Measurements from ENCODE around the gene C1orf210.

Gene C1orf210

GRCh38 chr1:43285269-43285990, at the start of gene C1orf210:
Gene C1orf210 (minus strand): TSS chr1:43285581. CDS start chr1:43283270, 2,311 bp downstream.
- no peak for DNase-seq

DNA sequence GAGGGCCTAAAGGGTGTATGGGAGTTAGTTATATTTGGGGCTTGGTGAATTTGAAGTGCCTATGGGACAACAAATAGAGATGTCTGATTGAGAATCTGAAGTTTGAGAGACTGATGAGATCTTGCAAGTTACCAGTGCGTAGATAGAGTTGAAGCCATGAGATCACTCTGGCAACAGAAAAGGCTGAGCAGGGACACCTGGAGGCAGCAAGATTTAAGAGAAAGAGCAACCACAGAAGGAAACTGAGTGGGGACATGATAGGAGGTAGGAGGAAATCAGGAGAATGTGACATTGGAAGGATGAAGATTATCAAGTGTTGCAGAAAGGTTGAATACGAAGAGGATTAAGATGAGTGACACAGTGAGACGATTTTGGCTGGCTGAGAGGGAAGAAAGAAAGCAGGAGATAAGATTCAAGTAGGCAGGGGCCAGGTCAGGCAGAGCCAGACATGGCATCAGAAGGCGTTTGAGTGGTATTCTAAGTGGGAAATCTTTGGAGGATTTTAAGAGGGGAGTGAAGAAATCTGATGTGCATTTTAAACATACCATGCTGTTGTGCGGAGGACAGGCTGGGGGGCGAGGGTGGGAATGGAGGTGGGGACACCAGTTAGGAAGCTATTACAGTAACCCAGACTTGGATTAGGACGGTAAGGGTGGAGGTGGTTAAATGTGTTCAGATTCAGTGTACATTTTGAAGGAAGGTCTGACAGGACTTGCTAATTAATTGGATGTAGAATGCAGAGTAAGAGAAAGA, 49.2 kb upstream of the C1orf210 start:
- DNase-seq, result no peak

DNA sequence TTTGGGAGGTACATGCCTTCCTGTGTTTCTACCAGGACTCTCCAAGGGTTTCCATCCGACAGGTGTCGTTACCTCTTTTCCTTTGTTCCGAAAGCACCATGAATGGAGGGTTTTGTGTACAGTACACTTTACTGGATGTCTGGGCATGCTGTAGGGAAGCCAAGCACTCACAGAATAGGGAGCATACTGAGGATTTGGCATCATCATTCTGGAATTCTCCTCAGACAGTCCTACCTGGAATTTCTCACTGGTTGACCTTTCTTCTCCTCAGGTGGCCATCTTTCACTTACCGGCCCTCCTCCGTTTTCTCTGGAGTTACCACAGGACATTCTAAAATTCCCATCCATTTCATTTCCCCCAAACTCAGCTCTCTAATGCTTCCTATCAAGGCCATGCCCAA, 46.3 kb upstream of the C1orf210 start:
- no peak for DNase-seq

- DNase-seq, result no peak
These were observed 44.8 kb upstream of the C1orf210 start for GRCh38 chr1:43329995-43330751.

DNA sequence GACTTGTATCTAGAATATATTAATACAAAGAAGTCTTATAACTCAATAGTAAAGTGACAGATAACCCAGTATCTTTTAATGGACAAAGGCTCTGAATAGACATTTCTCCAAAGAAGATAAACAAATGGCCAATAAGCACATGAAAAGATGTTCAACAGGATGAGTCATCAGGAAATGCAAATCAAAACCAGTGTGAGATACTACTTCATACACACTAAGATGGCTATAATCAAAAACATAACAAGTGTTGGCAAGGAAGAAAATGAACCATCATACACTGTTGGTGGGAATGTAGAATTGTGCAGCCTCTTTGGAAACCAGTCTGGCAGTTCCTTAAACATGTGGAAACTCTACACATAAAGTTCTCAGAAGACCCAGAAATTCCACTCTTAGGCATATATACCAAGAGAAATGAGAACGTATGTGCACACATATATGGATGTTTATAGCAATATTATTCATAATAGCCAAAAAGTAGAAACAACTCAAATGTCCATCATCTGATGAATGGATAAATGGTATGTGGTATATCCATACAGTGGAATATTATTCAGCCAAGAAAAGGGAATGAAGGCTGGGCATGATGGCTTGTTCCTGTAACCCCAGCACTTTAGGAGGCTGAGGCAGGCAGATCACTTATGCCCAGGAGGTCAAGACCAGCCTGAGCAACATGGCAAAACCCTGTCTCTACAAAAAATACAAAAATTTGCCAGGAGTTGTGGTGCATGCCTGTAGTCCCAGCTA, 42.3 kb upstream of the C1orf210 start:
- no peak for DNase-seq

DNA sequence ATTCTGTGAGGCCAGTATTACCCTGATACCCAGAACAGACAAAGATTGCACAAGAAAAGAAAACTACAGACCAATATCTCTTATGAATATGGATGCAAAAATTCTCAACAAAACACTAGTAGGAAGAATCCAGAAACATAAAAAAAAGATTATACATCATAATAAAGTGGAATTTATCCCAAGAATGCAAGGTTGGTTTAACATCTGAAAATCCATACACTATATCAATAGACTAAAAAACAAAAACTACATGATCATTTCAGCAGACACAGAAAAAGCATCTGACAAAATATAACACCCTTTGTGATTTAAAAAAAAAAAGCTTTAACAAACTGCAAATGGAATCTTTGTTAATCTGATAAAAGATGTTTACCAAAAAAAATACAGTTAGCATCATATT, 40.0 kb upstream of the C1orf210 start:
- DNase-seq, result no peak

DNA sequence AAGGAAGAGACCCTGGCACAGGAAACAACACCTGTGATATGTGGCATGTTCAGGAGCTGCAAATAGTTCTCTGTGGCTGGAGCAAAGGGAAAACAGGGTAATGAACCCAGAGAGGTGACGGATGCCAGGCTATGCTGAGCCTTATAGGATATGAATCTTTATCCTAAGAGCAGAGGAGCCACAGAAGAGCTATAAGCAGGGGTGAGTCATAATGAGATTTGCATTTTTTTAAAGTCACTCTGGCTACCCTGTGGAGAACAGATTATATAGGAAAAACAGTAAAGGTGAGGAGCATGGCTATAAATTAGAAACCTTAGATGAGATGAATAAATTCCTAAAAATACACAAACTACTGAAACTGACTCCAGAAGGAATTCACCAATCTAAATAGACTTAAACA, 39.4 kb upstream of the C1orf210 start:
- DNase-seq, result no peak

DNA sequence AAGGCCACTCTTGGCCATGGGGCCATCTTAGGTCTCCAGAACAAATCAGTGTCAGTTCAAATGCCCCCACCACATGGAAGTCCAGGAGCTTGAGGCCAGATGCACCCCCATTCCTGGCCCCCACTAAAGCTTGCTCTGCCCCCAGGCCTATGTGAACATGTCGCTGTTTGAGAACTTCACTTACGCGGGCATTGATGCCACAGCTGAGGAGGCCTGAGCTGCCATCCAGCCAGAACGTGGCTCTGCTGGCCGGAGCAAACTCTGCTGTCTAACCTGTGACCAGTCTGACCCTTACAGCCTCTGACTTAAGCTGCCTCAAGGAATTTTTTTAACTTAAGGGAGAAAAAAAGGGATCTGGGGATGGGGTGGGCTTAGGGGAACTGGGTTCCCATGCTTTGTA, 37.1 kb upstream of the C1orf210 start:
- no peak for DNase-seq

GRCh38 chr1:43321331-43321891, 36.0 kb upstream of the C1orf210 start:
- DNase-seq, result no peak

- DNase-seq, result no peak
These were observed 34.4 kb upstream of the C1orf210 start for GRCh38 chr1:43319766-43320165.

DNA sequence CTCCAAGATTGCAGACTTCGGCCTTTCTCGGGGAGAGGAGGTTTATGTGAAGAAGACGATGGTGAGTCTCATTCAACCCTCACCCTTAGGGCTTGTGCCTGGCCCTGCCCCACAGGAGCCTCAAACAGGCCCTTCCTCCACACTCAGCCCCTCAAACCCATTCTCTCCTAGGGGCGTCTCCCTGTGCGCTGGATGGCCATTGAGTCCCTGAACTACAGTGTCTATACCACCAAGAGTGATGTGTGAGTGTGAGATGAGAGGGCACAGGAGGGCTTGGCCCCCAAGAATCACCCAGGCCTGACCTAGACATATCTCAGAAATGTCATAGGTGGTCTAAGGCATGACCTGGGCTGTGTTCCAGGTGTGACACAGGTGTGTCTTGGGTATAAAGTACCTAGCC, 33.9 kb upstream of the C1orf210 start:
- no peak for DNase-seq

DNA sequence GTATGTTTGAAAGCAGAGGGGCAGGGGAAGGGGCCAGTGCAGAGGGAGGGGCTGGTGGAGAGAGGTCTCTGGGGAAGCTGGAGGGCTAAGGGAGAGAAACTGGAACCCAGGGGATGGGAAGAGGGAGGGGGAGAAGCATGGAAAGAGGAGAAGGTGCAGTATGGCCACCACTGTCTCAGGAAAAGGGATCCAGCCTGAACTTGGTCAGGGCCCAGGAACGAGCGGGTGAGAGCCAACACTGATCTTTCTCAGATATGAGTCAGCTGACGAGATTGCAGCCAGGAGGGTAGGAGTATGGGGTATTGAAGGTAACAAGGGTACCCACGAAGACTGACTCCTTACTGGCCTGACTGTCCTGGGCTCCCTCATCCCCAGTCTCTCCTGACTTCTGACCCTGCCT, 33.5 kb upstream of the C1orf210 start:
- DNase-seq, result no peak

DNA sequence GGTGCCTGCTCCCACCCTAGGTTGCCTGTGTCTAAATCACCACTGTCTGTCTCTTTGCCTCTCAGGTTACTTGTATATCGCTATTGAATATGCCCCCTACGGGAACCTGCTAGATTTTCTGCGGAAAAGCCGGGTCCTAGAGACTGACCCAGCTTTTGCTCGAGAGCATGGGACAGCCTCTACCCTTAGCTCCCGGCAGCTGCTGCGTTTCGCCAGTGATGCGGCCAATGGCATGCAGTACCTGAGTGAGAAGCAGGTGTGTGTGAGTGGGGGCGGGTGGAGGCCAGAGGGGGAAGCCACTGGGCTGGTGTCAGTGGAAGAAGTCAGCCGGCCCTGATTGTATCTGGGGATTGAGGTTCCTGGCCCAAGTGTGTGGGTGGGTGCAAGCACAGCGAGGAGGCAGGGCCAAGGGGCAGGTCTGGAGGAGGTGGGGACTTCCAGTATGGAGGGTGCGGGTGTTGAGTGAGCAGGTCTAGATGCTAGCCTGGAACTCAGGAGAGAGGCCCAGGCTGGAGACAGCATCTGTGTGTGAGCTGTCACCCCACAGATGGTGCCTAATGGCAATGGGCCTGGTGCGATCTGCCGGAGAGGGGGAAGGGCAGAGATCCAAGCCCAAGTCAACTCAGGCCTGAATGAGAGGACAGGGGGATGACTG, 32.6 kb upstream of the C1orf210 start:
- no peak for DNase-seq

DNA sequence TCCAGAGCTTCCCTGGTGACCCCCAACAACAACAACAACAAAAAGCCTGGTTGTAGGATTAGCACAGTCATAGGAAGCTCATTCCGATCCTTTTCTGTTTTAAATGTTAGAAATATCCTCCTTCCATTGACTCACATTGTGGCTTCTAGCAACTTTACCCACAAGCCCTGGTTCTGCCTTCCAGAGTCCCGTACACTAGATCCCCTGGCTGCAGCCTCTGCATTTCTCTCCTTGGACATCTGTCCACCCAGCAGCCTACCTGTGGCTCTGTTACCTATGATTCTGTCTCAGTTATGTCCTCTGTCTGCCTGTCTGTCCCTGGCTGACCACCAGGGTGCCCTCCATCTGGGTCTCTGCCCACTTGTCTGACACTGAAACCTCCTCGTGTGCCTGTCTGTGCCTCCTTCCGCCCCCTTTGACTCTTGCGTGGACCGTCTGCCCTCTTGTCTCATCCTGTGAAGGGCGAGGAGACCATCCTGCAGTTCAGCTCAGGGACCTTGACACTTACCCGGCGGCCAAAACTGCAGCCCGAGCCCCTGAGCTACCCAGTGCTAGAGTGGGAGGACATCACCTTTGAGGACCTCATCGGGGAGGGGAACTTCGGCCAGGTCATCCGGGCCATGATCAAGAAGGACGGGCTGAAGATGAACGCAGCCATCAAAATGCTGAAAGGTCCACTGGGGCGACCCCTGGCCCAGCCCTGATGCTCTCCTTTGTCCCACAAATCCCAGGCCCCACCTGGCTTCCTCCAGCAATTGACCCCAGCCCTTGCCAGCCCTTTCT, 31.5 kb upstream of the C1orf210 start:
- no peak for DNase-seq

GRCh38 chr1:43315963-43316737, 30.8 kb upstream of the C1orf210 start:
- DNase-seq, result no peak

- DNase-seq, result no peak
These were observed 30.1 kb upstream of the C1orf210 start for GRCh38 chr1:43315481-43315880.

- no peak for DNase-seq
These were observed 28.9 kb upstream of the C1orf210 start for GRCh38 chr1:43314233-43314632.

GRCh38 chr1:43313771-43314170, 28.4 kb upstream of the C1orf210 start:
- DNase-seq, result no peak

DNA sequence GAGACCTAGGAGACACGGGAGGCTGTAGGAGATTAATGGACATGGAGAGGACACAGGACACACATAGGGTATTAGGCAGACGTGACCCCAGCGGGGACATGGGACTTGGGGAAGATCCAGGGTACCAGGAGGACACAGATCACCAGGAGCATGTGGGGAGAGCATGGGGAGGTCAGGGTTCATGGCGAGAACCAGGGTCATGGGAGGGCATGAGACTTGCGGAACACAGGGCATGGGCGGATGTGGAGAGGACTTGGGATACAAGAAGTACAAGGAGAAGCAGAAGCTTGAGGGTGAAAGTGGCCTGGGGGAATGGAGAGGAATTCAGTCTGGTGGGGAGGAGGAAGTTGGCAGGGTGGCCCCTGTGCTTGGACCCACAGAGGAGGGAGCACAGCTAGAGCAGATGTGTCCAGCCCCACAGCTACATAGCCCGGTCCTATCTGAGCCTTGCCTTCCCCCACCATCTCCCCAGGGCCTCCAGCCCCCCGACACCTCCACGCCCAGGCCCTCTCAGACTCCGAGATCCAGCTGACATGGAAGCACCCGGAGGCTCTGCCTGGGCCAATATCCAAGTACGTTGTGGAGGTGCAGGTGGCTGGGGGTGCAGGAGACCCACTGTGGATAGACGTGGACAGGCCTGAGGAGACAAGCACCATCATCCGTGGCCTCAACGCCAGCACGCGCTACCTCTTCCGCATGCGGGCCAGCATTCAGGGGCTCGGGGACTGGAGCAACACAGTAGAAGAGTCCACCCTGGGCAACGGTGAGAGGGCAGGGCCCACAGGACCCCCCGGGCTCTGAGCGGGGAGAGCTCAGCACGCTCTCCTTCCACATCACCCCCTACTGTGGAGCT, 27.5 kb upstream of the C1orf210 start:
- no peak for DNase-seq

Data from CD4-positive, alpha-beta T cell treated with Interleukin-4 for 4 hours (primary cell).